SK-N-DZ (cell line): ENCODE data around the gene SAMD11.
"Not testable (repeated sequence)": the region's sequence is repeated elsewhere in the genome, so short reads cannot be mapped to it uniquely, and the experiment has no call there.

Experiments
- DNase-seq: peaks from one replicate; pipeline ENCODE4 v3.0.0-alpha.2; 2015; ENCODE audit warnings: low spot score

The SAMD11 gene

DNA sequence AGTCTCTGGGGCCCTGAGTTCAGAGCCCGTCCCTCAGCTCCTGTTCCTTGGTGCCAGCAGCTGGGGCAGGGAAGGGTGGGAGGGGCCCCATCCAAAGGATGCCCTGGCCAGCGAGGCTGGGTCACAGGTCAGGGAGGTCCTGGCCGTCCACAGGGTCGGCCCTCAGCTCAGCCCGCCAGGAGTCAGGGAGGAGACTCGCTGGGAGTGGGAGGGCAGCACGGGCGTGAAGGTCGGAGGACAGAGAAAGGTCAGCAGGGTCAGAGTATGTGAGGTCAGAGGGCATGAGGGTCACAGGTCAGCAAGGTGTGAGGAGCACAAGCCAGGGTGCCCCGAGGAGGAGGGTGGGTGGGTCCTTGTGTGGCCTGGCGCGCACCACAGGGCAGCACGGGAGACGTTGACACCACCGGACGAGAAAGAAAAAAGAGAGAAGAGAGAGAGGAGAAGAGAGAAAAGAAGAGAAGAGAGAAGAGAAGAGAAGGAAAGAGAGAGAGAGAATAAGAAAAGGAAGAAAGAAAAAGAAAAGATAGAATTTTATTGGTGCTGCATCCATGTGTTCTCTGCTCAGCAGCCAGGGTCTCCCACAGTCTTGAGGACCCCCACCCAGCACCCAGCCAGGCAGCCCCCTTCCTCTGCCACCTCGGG is 51.1 kb downstream of the SAMD11 start:
- no peak for DNase-seq

DNA sequence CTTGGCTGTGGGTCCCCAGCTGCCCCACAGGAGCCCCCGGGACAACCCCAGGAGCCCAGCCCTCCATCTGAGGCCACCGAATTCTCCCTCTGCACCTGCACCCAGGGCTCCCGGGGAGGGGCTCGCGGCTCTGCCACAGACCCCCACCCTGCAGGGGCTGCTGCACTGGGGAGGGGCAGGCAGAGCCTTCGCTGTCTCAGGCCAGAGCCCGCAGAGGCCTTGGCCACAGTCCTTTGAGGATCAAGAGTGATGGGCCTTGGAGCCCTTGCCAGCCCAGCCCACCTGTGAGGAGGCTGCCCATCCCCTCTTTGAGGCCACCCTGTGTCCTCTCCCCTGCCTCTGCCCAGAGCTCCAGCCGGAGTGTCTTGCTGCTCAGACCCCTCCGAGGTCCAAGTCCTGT is 51.6 kb downstream of the SAMD11 start:
- no peak for DNase-seq

DNA sequence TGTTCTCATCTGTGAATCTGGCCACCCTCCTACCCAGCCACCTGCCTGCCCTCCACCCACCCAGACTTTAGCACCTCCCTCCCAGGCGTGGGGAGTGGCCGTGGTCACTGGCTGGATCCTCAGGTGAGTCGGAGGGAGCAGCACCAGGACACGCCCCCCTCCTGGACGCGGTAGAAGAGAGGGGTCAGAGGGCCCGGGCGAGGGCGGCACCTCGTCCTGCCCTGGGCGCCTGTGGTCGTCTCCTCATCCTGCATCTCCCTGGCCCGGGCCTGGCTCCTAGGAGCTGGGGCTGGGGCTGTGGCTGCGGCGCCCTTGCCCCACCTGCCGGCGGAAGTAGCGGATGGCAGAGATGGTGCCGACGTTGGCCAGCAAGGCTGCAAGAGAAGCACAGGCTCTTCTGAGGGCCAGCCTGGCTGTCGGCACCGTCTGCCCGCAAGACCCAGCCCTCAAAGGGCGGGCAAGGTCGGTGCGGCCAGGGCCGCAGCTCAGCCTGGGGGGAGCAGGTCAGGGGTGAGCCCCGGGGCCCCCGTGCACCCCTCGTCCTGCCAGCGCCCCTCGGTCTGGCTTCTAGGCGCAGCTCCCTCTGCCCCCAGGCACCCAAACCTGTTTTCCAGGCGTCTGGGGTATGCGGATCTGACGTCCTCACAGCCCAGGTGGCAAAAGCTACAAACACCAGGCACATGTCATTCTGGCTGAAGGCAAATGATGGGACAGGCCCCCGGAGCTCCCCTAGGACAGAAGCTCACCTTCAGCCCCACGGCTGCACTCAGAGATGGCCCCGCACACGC is 52.4 kb downstream of the SAMD11 start:
- peak; percentile 70 for DNase-seq

DNA sequence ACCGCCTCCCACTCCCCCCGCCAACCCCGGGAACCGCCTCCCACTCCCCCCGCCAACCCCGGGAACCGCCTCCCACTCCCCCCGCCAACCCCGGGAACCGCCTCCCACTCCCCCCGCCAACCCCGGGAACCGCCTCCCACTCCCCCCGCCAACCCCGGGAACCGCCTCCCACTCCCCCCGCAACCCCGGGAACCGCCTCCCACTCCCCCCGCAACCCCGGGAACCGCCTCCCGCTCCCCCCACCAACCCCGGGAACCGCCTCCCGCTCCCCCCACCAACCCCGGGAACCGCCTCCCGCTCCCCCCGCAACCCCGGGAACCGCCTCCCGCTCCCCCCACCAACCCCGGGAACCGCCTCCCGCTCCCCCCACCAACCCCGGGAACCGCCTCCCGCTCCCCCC is 53.1 kb downstream of the SAMD11 start:
- DNase-seq = not testable (repeated sequence)

DNA sequence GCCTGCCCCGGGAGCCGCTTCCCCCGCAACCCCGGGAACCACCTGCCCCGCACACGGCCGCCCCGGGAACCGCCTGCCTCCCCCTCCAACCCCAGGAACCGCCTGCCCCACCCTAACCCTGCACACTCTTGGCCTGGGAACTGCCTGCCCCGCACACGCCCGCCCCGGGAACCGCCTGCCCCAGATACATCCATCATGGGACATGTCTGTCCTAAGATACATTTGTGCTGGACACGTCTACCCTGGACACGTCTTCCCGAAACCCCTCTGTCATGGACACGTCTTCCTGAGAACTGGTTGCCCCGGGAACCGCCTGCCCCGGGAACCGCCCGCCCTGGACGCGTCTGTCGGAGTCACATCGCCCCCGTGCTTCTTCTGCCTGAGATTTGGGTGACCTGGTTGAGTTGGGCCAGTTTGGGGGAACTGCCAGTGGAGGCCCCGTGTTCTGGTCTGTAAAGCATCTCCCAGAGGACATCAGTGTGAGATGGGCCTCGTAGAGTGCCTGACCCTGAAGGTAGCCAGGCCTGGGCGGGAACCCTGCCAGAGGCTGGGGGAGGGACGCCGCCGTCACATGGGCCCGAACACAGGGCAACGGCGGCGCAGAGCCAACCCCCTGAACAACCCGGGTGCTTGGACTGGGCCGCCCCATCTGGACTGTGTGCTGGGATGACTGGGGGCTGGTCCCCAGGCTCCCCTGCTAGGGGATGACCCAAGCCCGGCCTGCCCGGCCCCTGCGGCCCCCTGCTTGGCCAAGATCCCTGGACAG is 54.5 kb downstream of the SAMD11 start:
- DNase-seq = no peak

DNA sequence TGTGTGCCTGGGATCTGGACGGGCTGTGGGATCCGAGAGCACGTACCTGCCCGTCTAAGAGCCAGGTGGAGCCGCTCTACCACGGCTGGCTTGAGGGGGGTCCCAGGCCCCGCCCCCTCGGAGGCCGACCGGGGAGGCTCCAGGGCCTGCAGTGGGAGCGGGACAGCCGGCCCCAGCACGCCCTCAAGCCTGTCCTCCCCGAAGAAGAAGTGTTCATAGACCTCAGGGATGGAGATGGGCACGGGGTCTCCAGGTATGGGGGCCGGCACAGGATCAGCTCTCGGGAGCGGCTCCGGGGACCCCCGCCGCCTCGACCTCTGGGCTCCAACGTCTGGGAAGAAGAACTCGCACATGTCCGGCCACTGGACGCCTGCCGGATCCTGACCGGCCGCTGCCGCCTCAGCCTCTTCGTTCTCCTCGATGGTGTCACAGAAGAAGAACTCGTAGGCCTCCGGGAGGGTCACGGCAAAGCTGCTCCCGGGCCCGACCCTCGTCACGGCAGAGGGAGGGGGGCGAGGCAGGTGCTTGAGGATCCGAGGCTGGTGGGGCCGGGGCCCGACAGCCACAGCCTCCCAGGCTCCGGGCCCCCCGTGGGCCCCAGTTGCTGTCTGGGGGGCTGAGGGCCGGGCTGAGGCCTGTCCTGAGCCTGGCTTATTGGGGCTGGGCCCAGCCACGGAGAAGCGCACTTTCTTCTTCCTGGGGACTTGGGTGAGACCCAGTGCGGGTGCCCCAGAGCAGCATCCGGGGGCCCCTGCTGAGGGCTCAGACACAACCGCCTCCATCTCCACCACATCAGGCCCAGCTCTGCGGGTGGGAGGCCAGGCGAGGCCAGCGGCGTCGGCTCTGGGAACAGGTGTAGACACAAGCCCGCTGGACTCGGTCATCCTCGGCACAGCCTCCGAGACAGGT is 55.4 kb downstream of the SAMD11 start:
- DNase-seq = no peak

DNA sequence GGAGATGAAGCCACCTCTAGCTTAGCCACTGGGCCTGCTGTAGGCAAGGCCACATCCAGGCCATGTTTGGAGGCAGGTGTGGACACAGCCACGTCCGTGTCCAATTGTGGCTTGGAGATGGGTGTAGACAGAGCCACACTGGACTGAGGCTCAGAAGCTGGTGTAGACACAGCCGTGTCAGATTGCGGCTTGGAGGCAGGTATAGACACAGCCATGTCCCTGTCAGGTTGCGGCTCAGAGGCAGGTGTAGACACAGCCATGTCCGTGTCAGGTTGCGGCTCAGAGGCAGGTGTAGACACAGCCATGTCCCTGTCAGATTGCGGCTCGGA is 56.0 kb downstream of the SAMD11 start:
- DNase-seq = no peak

DNA sequence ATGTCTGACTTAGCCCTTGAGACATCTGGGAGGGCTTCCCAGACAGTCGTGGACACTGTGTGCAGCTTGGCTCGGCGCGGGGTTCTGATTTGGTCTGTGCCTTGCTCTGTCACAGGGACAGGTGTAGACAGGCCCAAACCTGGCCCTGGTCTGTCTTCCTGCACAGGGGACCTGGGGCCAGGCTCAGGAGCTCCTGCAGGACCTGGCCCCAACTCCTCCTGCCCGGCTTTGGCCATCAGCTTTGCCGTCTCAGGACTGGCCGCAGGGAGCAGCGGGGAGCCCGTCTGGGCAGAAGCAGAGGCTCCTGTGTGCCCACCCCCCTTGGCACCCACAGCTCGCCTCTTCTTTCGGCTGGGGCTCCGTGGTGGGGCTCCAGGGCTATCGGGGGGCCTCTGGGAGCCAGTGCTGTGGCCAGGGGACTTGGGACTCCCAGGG is 56.4 kb downstream of the SAMD11 start:
- DNase-seq = no peak

DNA sequence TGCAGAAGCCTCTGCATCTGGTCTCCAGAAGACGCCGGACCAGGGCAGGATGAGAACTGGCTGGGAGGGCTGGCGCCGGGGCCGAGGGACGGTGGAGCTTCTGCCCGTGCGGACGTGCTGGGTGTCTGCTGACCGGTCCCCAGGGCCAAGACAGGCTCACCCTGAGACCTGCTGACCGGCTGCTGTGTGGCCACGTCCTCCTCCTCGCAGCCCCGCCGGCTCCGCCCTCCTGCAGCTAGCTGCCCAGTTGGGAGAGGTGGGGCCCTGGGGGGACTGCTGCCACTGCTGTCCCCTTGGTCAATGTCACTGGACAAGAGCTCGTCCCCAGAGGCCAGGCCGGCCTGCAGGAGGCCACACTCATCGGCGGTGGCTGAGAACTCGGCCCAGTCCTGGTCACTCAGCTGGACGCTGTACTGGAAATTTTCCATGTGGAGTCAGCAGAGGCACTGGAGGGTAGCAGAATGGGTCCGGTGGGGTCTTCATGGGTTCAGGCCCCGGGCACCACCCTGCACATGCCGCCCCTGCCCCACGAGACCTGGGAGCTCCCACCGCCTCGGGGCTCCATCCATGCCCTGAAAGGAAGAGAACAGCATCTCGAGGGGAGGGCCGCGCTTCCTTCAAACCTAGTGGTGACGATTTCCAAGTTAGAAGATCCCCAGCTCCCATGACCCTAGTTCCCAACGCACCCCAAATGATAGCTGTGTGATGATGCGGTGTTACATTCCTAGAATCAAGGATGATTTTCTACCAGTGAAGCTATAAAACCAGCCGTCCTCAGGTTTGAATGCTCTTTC is 57.1 kb downstream of the SAMD11 start:
- DNase-seq = no peak

DNA sequence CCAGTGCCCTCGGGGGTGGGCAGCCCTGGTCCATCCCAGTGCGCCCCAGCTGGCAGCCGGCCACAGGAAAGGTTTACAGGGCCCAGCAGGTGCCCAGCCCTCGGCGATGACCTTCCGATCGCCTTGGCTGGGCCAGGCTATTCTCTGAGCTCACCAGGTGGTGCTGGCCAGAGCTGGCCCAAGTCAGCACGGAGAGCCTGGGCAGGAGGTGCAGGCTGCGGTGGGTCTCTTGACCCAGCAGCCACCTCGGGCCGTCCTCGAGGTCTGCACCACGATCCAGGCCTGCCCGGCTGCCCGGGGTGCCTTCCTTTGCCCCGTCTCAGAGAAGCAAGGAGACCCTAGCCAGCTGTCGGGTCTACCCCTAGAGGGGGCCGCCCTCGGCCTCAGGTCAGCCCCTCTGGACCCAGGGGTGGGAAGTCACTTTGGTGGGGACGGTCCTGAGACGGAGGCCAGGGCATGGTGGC is 57.8 kb downstream of the SAMD11 start:
- no peak for DNase-seq

DNA sequence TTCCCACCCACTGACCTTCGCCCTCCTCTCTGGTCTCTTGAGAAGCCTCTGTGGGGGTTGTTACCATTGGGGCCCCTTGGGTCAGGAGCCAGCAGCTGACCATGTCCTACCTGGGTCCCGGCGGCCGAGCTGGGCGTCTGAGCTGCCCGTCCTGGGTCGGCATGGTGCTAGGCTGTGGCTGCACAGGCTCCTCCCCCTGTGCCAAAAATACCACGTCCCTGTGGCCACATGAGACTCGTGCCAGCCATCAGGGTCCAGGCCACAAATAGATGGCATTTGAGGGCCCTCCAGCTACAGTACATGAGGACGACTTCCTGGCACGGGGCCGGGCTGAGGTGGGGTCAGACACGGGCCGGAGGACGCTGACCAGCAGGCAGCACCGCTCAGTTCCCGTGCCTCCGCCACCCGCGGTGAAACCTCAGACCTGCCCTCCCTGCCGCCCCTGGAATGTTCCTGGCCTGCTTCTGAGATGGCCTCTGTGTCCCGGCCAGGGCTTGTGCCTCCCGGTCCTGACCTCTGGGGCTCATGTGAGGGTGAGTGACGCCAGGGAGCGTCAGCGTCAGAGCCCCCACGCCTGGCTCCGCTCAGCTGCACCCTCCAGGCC is 58.3 kb downstream of the SAMD11 start, which contains the start of gene PERM1:
PERM1 (minus strand) TSS at position 139 of the 604 bp plus-strand sequence. CDS start 1,064 bp downstream, outside the sequence.
- DNase-seq = no peak

DNA sequence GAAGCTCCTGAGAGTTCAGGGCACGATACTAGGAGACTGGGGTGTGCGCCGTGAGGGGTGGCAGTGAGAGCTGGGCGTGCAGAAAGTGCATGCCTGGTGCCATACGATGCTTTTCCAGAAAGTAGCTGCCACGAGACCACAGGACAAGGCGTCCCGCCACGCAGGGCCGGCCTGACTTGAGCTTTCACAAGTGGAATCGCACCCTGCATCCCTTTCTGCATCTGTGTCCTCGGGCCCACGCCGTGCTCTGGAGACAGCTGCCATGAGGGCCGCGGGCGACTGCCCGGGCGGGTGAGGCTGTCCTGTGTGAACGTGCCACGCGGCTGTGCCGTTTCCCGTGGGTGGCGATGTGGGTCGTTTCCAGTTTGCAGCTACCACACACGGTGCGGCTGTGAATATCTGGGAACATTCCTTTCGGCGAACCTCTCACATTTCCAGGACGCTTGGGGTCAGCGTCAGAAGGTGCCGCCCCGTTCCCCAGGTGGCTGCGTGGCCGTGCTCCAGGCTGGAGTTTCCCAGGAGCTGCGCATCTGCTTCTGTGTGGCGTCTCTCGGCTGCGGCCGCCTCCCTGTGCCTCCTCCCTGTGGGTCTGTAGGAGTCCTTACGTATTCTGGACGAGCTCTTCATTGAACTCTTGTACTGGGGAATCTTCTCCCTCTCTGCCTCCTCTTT is 59.2 kb downstream of the SAMD11 start:
- DNase-seq = no peak

DNA sequence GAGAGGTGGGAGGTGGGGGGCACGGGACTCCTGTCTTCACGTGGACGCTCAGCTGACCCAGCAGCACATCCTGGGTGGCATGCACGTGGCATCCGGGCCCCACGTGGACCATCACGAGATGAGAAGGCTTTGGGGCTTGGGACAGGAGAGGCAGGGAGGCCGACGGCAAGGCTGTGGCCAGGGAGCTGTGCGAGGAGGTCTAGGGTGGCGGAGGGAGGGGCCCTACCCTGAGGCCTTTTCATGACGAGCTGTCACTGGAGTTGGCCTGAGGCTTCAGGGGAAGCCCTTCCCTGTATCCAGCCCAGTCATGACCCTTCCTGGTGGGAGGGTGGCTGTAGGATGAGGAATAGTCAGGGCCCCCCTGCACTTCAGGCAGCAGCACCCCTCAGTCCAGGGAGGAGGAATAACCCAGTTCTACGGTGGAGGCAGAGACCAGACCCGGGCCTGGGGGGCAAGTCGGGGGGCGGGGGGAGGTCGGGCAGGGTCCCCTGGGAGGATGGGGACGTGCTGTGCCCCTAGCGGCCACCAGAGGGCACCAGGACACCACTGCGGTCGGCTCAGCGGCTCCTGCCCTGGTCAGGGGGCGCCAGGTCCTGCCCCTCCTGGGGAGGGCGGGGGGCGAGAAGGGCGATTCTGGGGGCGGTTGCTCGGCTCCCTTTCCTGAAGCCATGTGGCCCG is 60.2 kb downstream of the SAMD11 start:
- DNase-seq = no peak

DNA sequence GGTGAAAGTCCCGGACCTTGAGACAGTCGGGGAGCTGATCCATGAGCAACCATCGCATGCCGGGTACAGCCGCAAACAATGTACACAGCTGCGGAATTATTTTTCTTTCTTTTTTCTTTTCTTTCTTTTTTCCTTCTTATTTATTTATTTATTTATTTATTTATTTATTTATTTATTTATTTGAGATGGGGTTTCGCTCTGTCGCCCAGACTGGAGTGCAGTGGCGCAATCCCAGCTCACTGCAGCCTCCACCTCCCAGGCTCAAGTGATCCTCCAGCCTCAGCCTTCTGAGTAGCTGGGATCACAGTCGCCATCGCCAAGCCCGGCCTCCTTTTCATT is 60.7 kb downstream of the SAMD11 start:
- DNase-seq = no peak

DNA sequence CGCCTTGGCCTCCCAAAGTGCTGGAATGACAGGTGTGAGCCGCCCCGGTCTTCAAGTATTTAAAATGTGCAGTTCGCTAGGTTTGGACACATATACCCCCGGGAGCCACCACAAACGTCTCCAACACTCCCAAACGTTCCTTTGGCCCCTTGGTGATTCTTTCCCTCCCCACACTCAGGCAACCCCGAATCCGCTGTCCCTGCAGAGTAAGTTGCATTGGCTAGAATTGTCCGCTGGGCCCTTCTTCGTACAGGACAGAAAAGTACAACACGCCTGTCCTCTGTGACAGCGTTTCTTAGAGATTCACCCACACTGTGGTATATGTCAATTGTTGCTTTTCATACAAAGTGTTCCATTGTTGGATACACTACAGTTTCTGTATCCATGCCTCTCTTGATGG is 61.4 kb downstream of the SAMD11 start:
- DNase-seq = no peak

DNA sequence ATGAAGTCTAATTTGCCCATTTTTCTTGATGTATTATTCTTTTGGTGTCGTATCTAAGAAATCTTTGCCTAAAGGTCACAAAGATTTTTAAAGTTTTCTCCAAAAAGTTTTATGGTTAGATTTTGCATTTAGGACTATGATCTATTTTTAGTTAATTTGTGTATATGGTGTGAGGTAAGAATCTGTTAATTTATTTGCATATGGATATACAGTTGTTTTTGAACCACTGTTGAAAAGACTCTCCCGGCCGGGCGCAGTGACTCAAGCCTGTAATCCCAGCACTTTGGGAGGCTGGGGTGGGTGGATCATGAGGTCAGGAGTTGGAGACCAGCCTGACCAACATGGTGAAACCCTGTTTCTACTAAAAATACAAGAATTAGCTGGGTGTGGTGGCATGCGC is 64.3 kb downstream of the SAMD11 start:
- DNase-seq = not testable (repeated sequence)

DNA sequence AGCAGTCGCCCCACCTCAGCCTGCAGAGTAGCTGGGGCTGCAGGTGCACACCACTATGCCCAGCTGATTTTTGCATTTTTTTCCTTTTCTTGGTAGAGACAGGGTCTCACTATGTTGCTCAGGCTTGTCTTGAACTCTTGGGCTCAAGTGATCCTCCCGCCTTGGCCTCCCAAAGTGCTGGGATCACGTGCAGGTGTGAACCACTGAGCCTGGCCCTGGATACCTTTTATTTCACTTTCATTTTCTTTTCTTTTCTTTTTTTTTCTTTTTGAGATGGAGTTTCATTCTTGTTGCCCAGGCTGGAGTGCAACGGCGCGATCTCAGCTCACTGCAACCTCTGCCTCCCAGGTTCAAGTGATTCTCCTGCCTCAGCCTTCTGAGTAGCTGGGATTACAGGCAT is 67.6 kb downstream of the SAMD11 start:
- not testable (repeated sequence) for DNase-seq

DNA sequence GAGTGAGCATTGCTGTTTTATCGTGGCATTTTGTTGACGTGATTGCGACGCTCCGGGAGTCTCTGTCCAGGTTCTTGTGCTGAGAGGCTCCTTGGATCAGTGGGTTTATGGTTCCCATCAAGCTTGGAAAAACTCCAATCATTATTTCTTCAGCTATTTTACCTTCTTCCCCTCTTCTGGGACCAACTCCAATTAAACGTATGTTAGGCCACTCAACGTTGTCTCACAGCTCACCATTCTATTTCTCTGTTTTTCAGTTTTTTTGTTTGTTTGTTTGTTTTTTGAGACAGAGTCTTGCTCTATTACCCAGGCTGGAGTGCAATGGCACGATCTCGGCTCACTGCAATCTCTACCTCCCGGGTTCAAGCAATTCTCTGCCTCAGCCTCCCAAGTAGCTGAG is 68.2 kb downstream of the SAMD11 start:
- DNase-seq = no peak

DNA sequence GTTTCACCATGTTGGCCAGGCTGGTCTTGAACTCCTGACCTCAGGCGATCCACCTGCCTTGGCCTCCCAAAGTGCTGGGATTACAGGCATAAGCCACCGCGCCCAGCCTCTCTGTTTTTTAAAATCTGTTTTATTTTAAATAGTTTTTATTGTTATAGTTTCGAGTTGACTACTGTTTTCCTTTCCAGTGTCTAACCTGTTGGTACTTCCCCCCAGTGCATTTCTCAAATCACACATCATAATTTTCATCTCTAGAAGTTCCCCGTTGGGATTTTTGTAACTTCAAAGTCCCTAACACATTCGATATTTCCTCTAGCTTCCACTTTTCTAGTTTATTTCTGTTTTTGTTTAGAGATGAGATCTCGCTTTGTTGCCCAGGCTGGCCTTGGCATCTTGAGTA is 68.6 kb downstream of the SAMD11 start:
- DNase-seq = no peak
